Gastrocnemius medialis (tissue), 4 donors: Measurements from ENCODE around the gene TRIM31.

Experiments
- CTCF ChIP-seq, 5 experiments: fragments of 450-650 bp in 3 of 5; fragments of 200-600 bp in 2 of 5; sonication (generic) in 2 of 5; IDR thresholded peaks in 4 of 5; conservative IDR thresholded peaks in 1 of 5; 1 replicate in 4 of 5; 2 replicates in 1 of 5; pipeline ENCODE4 v1.5.1; 2016 to 2019; ENCODE audit warnings: antibody characterized with exemption in 5 of 5, mild to moderate bottlenecking in 3 of 5, moderate library complexity in 3 of 5
- POLR2A ChIP-seq, 2 donors: fragments of 450-650 bp; IDR thresholded peaks; one replicate each; pipeline ENCODE4 v1.6.1; 2017; ENCODE audit warnings: antibody characterized with exemption in 2 of 2, mild to moderate bottlenecking in 2 of 2, moderate library complexity in 2 of 2

GRCh38 chr6:30063315-30063714 lies 49.6 kb downstream of the TRIM31 start:
- TF ChIP-seq CTCF (IDR thresholded peaks at IDR 0.05 in 4 of 5, conservative IDR thresholded peaks at IDR 0.05 in 1 of 5), result no peak
- no peak for TF ChIP-seq POLR2A (IDR thresholded peaks at IDR 0.05)
